B cell (primary cell): Measurements from ENCODE around the gene ITGA5.

Source experiments
- EZH2 ChIP-seq: IDR thresholded peaks from 2 replicates; pipeline ENCODE4 v1.6.1; 2012; ENCODE audit warnings: borderline replicate concordance, low read depth, mild to moderate bottlenecking, moderate library complexity, low read length; ENCODE audit not compliant: insufficient read depth, poor library complexity, severe bottlenecking
- TF ChIP-seq, protein P1 (sequence below): fragments of 200-600 bp; IDR thresholded peaks from one replicate; pipeline ENCODE4 v1.8.0; 2022; ENCODE audit warnings: antibody characterized with exemption, mild to moderate bottlenecking

- no peak for TF ChIP-seq EZH2
- TF ChIP-seq, protein P1, sequence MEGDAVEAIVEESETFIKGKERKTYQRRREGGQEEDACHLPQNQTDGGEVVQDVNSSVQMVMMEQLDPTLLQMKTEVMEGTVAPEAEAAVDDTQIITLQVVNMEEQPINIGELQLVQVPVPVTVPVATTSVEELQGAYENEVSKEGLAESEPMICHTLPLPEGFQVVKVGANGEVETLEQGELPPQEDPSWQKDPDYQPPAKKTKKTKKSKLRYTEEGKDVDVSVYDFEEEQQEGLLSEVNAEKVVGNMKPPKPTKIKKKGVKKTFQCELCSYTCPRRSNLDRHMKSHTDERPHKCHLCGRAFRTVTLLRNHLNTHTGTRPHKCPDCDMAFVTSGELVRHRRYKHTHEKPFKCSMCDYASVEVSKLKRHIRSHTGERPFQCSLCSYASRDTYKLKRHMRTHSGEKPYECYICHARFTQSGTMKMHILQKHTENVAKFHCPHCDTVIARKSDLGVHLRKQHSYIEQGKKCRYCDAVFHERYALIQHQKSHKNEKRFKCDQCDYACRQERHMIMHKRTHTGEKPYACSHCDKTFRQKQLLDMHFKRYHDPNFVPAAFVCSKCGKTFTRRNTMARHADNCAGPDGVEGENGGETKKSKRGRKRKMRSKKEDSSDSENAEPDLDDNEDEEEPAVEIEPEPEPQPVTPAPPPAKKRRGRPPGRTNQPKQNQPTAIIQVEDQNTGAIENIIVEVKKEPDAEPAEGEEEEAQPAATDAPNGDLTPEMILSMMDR, result no peak
Measured at GRCh38 chr12:54442099-54442498, 23.0 kb upstream of the ITGA5 start.
